ENCODE measurements around the gene ARIH2.

- no peak for TF ChIP-seq CREB1 (IDR thresholded peaks at IDR 0.05)
- no peak for TF ChIP-seq CREB1 (CRISPR knock-in tag; IDR thresholded peaks at IDR 0.05)
- TF ChIP-seq ZNF140 (CRISPR knock-in tag; IDR thresholded peaks at IDR 0.05), result no peak
- no peak for TF ChIP-seq SP2 (IDR thresholded peaks at IDR 0.05; ENCODE audit: extremely low read depth, low read depth, low read length, poor library complexity, severe bottlenecking)
- TF ChIP-seq MEIS2 (IDR thresholded peaks at IDR 0.05; ENCODE audit: partially characterized antibody), result no peak
- no peak for TF ChIP-seq HIVEP1 (CRISPR knock-in tag; IDR thresholded peaks at IDR 0.05)
- TF ChIP-seq HMG20A (CRISPR knock-in tag; conservative IDR thresholded peaks at IDR 0.05), result no peak
- no peak for TF ChIP-seq JUN (IDR thresholded peaks at IDR 0.05; ENCODE audit: borderline replicate concordance, low read depth, low read length)
- no peak for TF ChIP-seq JUN (CRISPR knock-in tag; IDR thresholded peaks at IDR 0.05; ENCODE audit: borderline replicate concordance)
- no peak for TF ChIP-seq RBM25 (IDR thresholded peaks at IDR 0.05; ENCODE audit: low read depth, low read length, severe bottlenecking)
- TF ChIP-seq SETDB1 (IDR thresholded peaks at IDR 0.05; ENCODE audit: low read length), result no peak
- TF ChIP-seq CHD1 (IDR thresholded peaks at IDR 0.05; ENCODE audit: low read length), result no peak
- TF ChIP-seq ESRRA (IDR thresholded peaks at IDR 0.05; ENCODE audit: borderline replicate concordance, low read depth), result no peak
These were observed 79.3 kb downstream of the ARIH2 start for GRCh38 chr3:48997714-48998637.
